ENCODE results near the gene DNAI2. TPM values are rescaled to one million over a fixed set of nuclear protein-coding genes. Genes with fewer than 3 reads are reported as not detected.
"Not testable (repeated sequence)": the region's sequence is repeated elsewhere in the genome, so short reads cannot be mapped to it uniquely, and the experiment has no call there.

Gene DNAI2
- polyA plus RNA-seq, 1 experiment = not detected

GRCh38 chr17:74259667-74260524 lies 14.1 kb upstream of the DNAI2 start:
- Histone ChIP-seq H3K4me3 (ENCODE audit: low read depth, low read length) (no peak overlapping the region), H3K27ac (ENCODE audit: low read depth, low read length) (no peak overlapping the region), H3K27me3 (ENCODE audit: control insufficient read depth, insufficient read depth, low read length) (peaks cover 3% of the 10 kb centered on the region), H3K9me3 (ENCODE audit: control insufficient read depth, insufficient read depth, low read length) (no peaks in the 10 kb centered on the region)
- DNase-seq (ENCODE audit: low read depth, low spot score) = no peak
- no peak for TF ChIP-seq CTCF (IDR thresholded peaks at IDR 0.05; ENCODE audit: low read depth, low read length)
- ChIA-PET CTCF (no interaction called here), POLR2A (no interaction called here)

- CTCF ChIA-PET = no interaction called here
- H3K9me3 ChIP-seq (ENCODE audit: control insufficient read depth, insufficient read depth, low read length) = no peaks in the 10 kb centered on the region
These were observed 13.5 kb upstream of the DNAI2 start for GRCh38 chr17:74260525-74260850.

GRCh38 chr17:74262601-74263000 lies 11.4 kb upstream of the DNAI2 start:
- no peak for TF ChIP-seq CTCF (IDR thresholded peaks at IDR 0.05; ENCODE audit: low read depth, low read length)
- H3K9me3 ChIP-seq (ENCODE audit: control insufficient read depth, insufficient read depth, low read length) = no peaks in the 10 kb centered on the region
- no peak for DNase-seq (ENCODE audit: low read depth, low spot score)
- CTCF ChIA-PET = no interaction called here
- POLR2A ChIA-PET = no interaction called here
- peaks cover 3% of the 10 kb centered on the region for H3K27me3 ChIP-seq (ENCODE audit: control insufficient read depth, insufficient read depth, low read length)
- no peak overlapping the region for H3K27ac ChIP-seq (ENCODE audit: low read depth, low read length)
- no peak overlapping the region for H3K4me3 ChIP-seq (ENCODE audit: low read depth, low read length)

More at GRCh38 chr17:74260525-74260850, 13.5 kb upstream of the DNAI2 start:
- POLR2A ChIA-PET = no interaction called here
- no peak overlapping the region for H3K27ac ChIP-seq (ENCODE audit: low read depth, low read length)
- H3K27me3 ChIP-seq (ENCODE audit: control insufficient read depth, insufficient read depth, low read length) = peaks cover 3% of the 10 kb centered on the region
- DNase-seq (ENCODE audit: low read depth, low spot score) = no peak
- no peak overlapping the region for H3K4me3 ChIP-seq (ENCODE audit: low read depth, low read length)
- TF ChIP-seq CTCF (IDR thresholded peaks at IDR 0.05; ENCODE audit: low read depth, low read length) = no peak

- CTCF ChIA-PET = interaction anchor here (0.6 kb wide), 1 partner anchor 117 kb away, joined by 3 read pairs; no protein-coding TSS in a partner anchor
- H3K4me3 ChIP-seq (ENCODE audit: low read depth, low read length); H3K27me3 ChIP-seq (ENCODE audit: control insufficient read depth, insufficient read depth, low read length); POLR2A ChIA-PET; H3K9me3 ChIP-seq (ENCODE audit: control insufficient read depth, insufficient read depth, low read length); DNase-seq (ENCODE audit: low read depth, low spot score); H3K27ac ChIP-seq (ENCODE audit: low read depth, low read length): not testable (repeated sequence)
These were observed 7.0 kb upstream of the DNAI2 start for GRCh38 chr17:74267054-74267453.

GRCh38 chr17:74267579-74267978 lies 6.5 kb upstream of the DNAI2 start:
- ChIA-PET CTCF (interaction anchor here (0.6 kb wide), 1 partner anchor 116 kb away, joined by 3 read pairs; no protein-coding TSS in a partner anchor), POLR2A (no interaction called here)
- no peak for DNase-seq (ENCODE audit: low read depth, low spot score)
- no peak overlapping the region for H3K27ac ChIP-seq (ENCODE audit: low read depth, low read length)
- no peak overlapping the region for H3K4me3 ChIP-seq (ENCODE audit: low read depth, low read length)
- peaks cover 2% of the 10 kb centered on the region for H3K27me3 ChIP-seq (ENCODE audit: control insufficient read depth, insufficient read depth, low read length)
- peaks cover 6% of the 10 kb centered on the region; the same call in 1 of the 2 replicates for H3K9me3 ChIP-seq (ENCODE audit: control insufficient read depth, insufficient read depth, low read length)
- no peak for TF ChIP-seq CTCF (IDR thresholded peaks at IDR 0.05; ENCODE audit: low read depth, low read length)
